Prostate gland (tissue), 2 donors: ENCODE results near the gene TMEM178B.

Source experiments
- CTCF ChIP-seq, 4 experiments: fragments of 200-600 bp in 2 of 4; fragments of 450-650 bp in 2 of 4; sonication (generic) in 2 of 4; IDR thresholded peaks; 1 replicate in 3 of 4; 2 replicates in 1 of 4; pipeline ENCODE4 v1.5.1; 2016 to 2019; ENCODE audit warnings: antibody characterized with exemption in 4 of 4, mild to moderate bottlenecking in 2 of 4, moderate library complexity in 2 of 4
- POLR2A ChIP-seq: fragments of 450-650 bp; IDR thresholded peaks from one replicate; pipeline ENCODE4 v1.6.1; 2016; ENCODE audit warnings: antibody characterized with exemption, mild to moderate bottlenecking

- TF ChIP-seq CTCF (IDR thresholded peaks at IDR 0.05) = no peak
- no peak for TF ChIP-seq POLR2A
These were observed 198.6 kb downstream of the TMEM178B start for GRCh38 chr7:141272417-141272816.
